ENCODE data around the gene BBS12. TPM values are rescaled to one million over a fixed set of nuclear protein-coding genes. Genes with fewer than 3 reads are reported as not detected.

Gene BBS12
- polyA plus RNA-seq, 1 of the 3 experiments (the other 2 are of a cell fraction) = 1.5 TPM

GRCh38 chr4:122759639-122760310 is 27.3 kb downstream of the BBS12 start:
- peak overlapping the region; percentile 39 for H3K4me2 ChIP-seq
- H3K9me2 ChIP-seq = no peaks in the 10 kb centered on the region
- POLR2A ChIA-PET = no interaction called here
- H3K9me3 ChIP-seq = no peaks in the 10 kb centered on the region
- CTCF ChIA-PET = interaction anchor here (0.6 to 10.1 kb wide), 7 partner anchors 20 to 1358 kb away, joined by 3 to 126 read pairs (median 11); partner anchors contain the start of genes BBS12 and NUDT6
- no peak overlapping the region for H3K9ac ChIP-seq
- no peak overlapping the region; a peak in 1 of 4 replicates for H3K27ac ChIP-seq (ENCODE audit: low read depth in 2 of 2, low read length in 1 of 2)
- H3K4me3 ChIP-seq (ENCODE audit: low read depth in 2 of 2, low read length in 1 of 2) = no peak overlapping the region
- H3K27me3 ChIP-seq (ENCODE audit: insufficient read depth) = no peaks in the 10 kb centered on the region
- WGBS (ENCODE audit: low lambda C conversion rate) = 63% methylated on average over 3 of the region's 3 CpGs
- peak overlapping the region; percentile 85; the same call in 1 of the 2 replicates for H2AFZ ChIP-seq (ENCODE audit: low read depth)
- no peaks in the 10 kb centered on the region for H3K79me2 ChIP-seq (ENCODE audit: insufficient read depth)
- TF ChIP-seq RCOR1 (IDR thresholded peaks at IDR 0.05; ENCODE audit: low read length) (no peak), MAX (IDR thresholded peaks at IDR 0.05; ENCODE audit: low read depth) (no peak), CTCF (IDR thresholded peaks at IDR 0.05) (peak; percentile 57), RAD21 (IDR thresholded peaks at IDR 0.05; ENCODE audit: low read length) (peak; percentile 20; the same call in 1 of the 2 replicates)
- H3F3A ChIP-seq (replicated peaks; ENCODE audit: insufficient read depth) = peaks cover 25% of the 10 kb centered on the region
- peaks cover 2 to 7% of the 10 kb centered on the region in 2 experiments; a peak in 3 of 4 replicates for H3K4me1 ChIP-seq (ENCODE audit: control insufficient read depth in 1 of 2, insufficient read depth in 2 of 2, low read depth in 1 of 2, low read length in 1 of 2)
- no peaks in the 10 kb centered on the region for H3K36me3 ChIP-seq (replicated peaks in 1 of 2; ENCODE audit: control insufficient read depth in 1 of 2, insufficient read depth in 2 of 2, low read length in 1 of 2)
- DNase-seq = no peak
- no peaks in the 10 kb centered on the region for H4K20me1 ChIP-seq (ENCODE audit: insufficient read depth)

GRCh38 chr4:122762520-122762919 is 30.0 kb downstream of the BBS12 start:
- Histone ChIP-seq H3F3A (replicated peaks; ENCODE audit: insufficient read depth) (peaks cover 39% of the 10 kb centered on the region), H3K79me2 (ENCODE audit: insufficient read depth) (peaks cover 19% of the 10 kb centered on the region; the same call in 1 of the 2 replicates), H3K9me2 (no peaks in the 10 kb centered on the region), H3K4me2 (no peak overlapping the region), H4K20me1 (ENCODE audit: insufficient read depth) (no peaks in the 10 kb centered on the region), H3K9ac (no peak overlapping the region), H3K4me1 (ENCODE audit: control insufficient read depth in 1 of 2, insufficient read depth in 2 of 2, low read depth in 1 of 2, low read length in 1 of 2) (peaks cover 2 to 15% of the 10 kb centered on the region in 2 experiments; a peak in 3 of 4 replicates), H3K4me3 (ENCODE audit: low read depth in 2 of 2, low read length in 1 of 2) (no peak overlapping the region), H3K36me3 (replicated peaks in 1 of 2; ENCODE audit: control insufficient read depth in 1 of 2, insufficient read depth in 2 of 2, low read length in 1 of 2) (no peaks in the 10 kb centered on the region), H3K27ac (ENCODE audit: low read depth in 2 of 2, low read length in 1 of 2) (peak overlapping the region; percentile 85 to 91), H3K9me3 (no peaks in the 10 kb centered on the region), H2AFZ (ENCODE audit: low read depth) (peak overlapping the region; percentile 73), H3K27me3 (ENCODE audit: insufficient read depth) (no peaks in the 10 kb centered on the region)
- CTCF ChIA-PET = interaction anchor here (10.1 kb wide), 1 partner anchor 150 kb away, joined by 126 read pairs; no protein-coding TSS in a partner anchor
- TF ChIP-seq FOSL2 (IDR thresholded peaks at IDR 0.05; ENCODE audit: borderline replicate concordance, low read depth) (no peak), FOXJ3 (CRISPR knock-in tag; IDR thresholded peaks at IDR 0.05) (no peak), TAF1 (IDR thresholded peaks at IDR 0.05; ENCODE audit: borderline replicate concordance, low read depth, low read length) (no peak), SIN3A (IDR thresholded peaks at IDR 0.05; ENCODE audit: borderline replicate concordance, low read depth, low read length) (no peak), CHD2 (IDR thresholded peaks at IDR 0.05; ENCODE audit: low read length, partially characterized antibody) (no peak), JUND (IDR thresholded peaks at IDR 0.05) (no peak), GABPA (IDR thresholded peaks at IDR 0.05; ENCODE audit: low read depth) (no peak), REST (IDR thresholded peaks at IDR 0.05; ENCODE audit: low read depth, low read length) (no peak), USF1 (IDR thresholded peaks at IDR 0.05; ENCODE audit: borderline replicate concordance, low read depth) (no peak), CTCF (IDR thresholded peaks at IDR 0.05) (no peak)
- DNase-seq = no peak
- 29% methylated on average over 2 of the region's 2 CpGs for WGBS (ENCODE audit: low lambda C conversion rate)
- POLR2A ChIA-PET = no interaction called here
